Testis (tissue), 3 donors: ENCODE data around the gene QRFP. TPM values are rescaled to one million over a fixed set of nuclear protein-coding genes. Genes with fewer than 3 reads are reported as not detected.

Experiments
- DNase-seq: peaks from one replicate; pipeline ENCODE4 v3.0.0-alpha.2; 2019
- H3K27ac ChIP-seq, 2 donors: fragments of 200-600 bp; sonication (generic); one replicate each; pipeline ENCODE4 v1.5.1; 2019
- H3K27me3 ChIP-seq: fragments of 200-600 bp; sonication (generic); one replicate; pipeline ENCODE4 v1.5.1; 2019
- H3K36me3 ChIP-seq: fragments of 200-600 bp; sonication (generic); one replicate; pipeline ENCODE4 v1.5.1; 2017; ENCODE audit warnings: low read depth; ENCODE audit errors: missing control alignments
- H3K4me1 ChIP-seq: fragments of 200-600 bp; sonication (generic); one replicate; pipeline ENCODE4 v1.5.1; 2019
- H3K4me3 ChIP-seq, 2 donors: fragments of 200-600 bp; sonication (generic); one replicate each; pipeline ENCODE4 v1.5.1; 2017 to 2019
- H3K9me3 ChIP-seq: fragments of 200-600 bp; sonication (generic); one replicate; pipeline ENCODE4 v1.5.1; 2017
- CTCF ChIP-seq, 3 experiments: fragments of 450-650 bp in 2 of 3; fragments of 200-600 bp in 1 of 3; sonication (generic) in 1 of 3; IDR thresholded peaks; one replicate each; pipeline ENCODE4 v1.5.1; 2016 to 2019; ENCODE audit warnings: antibody characterized with exemption in 3 of 3, mild to moderate bottlenecking in 2 of 3, moderate library complexity in 1 of 3
- POLR2A ChIP-seq: fragments of 450-650 bp; IDR thresholded peaks from one replicate; pipeline ENCODE4 v1.6.1; 2017; ENCODE audit warnings: antibody characterized with exemption, mild to moderate bottlenecking, moderate library complexity
- whole genome bisulfite sequencing, 2 donors: methylation state at CpG; one replicate each; pipeline ENCODE4 v1.1.5; 2018; 5-methylcytosine and 5-hydroxymethylcytosine counted together
- intact Hi-C: fragments of 100-400 bp; cut with DNase I; formaldehyde crosslinking; loops from one replicate; pipeline ENCODE4 v1.15.1; 2023; ENCODE audit warnings: low total_unique reads
- polyA plus RNA-seq: library from polyadenylated mRNA; stranded (reverse); fragments of 350-450 nt; fragmentation: Illumina TruSeq; extraction: RNeasy Lipid Tissue Mini Kit (QIAGEN cat#74804); gene quantifications from one replicate; pipeline ENCODE4 v1.2.3, GENCODE V29; 2014; ENCODE audit warnings: low read depth, low replicate concordance; ENCODE audit not compliant: insufficient read depth
- total RNA-seq, 2 donors: library from RNA; depleted of rRNA; stranded (reverse); fragments of >200 nt; gene quantifications; one replicate each; pipeline ENCODE4 v1.2.3, GENCODE V29; 2016

The QRFP gene
- total and polyA plus RNA-seq, 3 donors from 2014 or later: 0.24 TPM; not detected in 2

- Histone ChIP-seq H3K4me1 (peaks cover 17% of the 10 kb centered on the region), H3K9me3 (no peaks in the 10 kb centered on the region), H3K27ac (no peak overlapping the region), H3K27me3 (no peaks in the 10 kb centered on the region), H3K4me3 (no peak overlapping the region), H3K36me3 (no peaks in the 10 kb centered on the region)
- intact Hi-C loops: no loop called here
- TF ChIP-seq CTCF (IDR thresholded peaks at IDR 0.05): no peak
- TF ChIP-seq POLR2A: no peak
- no peak for DNase-seq
- 84 to 89% methylated on average over 18 to 26 of the region's 34 CpGs for WGBS, 2 donors
These were observed 20.8 kb upstream of the QRFP start for GRCh38 chr9:130917168-130917960.

DNA sequence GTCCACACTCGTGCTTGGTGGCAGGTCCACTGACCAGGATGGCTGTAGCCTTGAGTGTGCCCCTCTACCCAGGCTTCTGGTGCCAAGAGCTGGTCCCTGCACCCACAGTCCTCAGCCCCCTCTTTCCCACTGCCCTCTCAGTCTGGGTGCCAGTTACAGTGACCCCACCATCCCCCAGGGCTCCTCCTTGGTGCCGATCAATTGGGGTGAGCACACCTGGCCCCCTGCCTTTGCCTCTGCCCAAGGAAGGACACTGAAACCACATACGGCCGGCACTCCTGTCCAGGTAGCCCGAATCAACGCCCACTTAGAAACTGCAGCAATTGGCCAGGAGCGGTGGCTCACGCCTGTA, 18.5 kb upstream of the QRFP start:
- 83 to 89% methylated on average over 4 to 8 of the region's 8 CpGs for WGBS, 2 donors
- H3K27ac ChIP-seq: no peak overlapping the region
- no peak for TF ChIP-seq POLR2A
- DNase-seq: no peak
- no peaks in the 10 kb centered on the region for H3K36me3 ChIP-seq
- H3K4me1 ChIP-seq: no peaks in the 10 kb centered on the region
- H3K27me3 ChIP-seq: no peaks in the 10 kb centered on the region
- no peaks in the 10 kb centered on the region for H3K9me3 ChIP-seq
- no peak overlapping the region for H3K4me3 ChIP-seq
- intact Hi-C loops: no loop called here

DNA sequence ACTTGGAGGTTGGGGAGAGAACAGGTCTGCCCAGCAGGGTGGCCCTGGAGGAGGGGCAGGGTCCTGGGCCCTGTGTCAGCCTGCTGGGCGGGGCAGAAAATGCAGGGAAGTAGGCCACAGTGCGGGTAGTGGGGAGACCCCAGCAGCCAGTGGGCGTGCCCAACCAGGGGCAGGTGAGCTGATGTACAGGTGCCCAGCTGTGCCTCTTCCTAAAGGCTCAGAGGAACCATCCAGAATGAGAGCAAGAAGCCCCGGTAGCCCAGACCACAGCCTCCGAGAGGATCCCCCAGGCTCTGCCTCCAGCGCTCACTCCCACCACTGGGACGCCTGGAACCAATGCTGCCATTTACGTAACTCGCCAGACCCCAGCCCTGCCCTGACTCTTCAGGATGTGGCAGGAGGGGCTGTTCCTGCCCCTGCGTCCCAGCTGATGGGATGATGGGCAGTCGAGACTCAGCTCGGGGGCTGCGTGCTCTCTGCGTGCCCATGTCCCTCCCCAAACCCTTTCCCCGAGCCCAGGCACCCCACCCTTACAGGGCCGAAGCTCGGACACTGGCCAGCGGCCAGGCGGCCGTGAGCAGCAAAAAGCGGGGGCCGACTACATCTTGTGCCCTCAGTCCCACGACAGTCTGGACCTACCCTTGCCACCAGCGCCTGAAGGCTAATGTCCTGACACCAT, 17.9 kb upstream of the QRFP start:
- Histone ChIP-seq H3K9me3 (no peaks in the 10 kb centered on the region), H3K27ac (no peak overlapping the region), H3K36me3 (no peaks in the 10 kb centered on the region), H3K27me3 (no peaks in the 10 kb centered on the region), H3K4me1 (no peaks in the 10 kb centered on the region), H3K4me3 (no peak overlapping the region)
- TF ChIP-seq CTCF (IDR thresholded peaks at IDR 0.05) (no peak), POLR2A (no peak)
- intact Hi-C loops: no loop called here
- WGBS, 2 donors: 78 to 80% methylated on average over 14 to 24 of the region's 24 CpGs
- DNase-seq: no peak

DNA sequence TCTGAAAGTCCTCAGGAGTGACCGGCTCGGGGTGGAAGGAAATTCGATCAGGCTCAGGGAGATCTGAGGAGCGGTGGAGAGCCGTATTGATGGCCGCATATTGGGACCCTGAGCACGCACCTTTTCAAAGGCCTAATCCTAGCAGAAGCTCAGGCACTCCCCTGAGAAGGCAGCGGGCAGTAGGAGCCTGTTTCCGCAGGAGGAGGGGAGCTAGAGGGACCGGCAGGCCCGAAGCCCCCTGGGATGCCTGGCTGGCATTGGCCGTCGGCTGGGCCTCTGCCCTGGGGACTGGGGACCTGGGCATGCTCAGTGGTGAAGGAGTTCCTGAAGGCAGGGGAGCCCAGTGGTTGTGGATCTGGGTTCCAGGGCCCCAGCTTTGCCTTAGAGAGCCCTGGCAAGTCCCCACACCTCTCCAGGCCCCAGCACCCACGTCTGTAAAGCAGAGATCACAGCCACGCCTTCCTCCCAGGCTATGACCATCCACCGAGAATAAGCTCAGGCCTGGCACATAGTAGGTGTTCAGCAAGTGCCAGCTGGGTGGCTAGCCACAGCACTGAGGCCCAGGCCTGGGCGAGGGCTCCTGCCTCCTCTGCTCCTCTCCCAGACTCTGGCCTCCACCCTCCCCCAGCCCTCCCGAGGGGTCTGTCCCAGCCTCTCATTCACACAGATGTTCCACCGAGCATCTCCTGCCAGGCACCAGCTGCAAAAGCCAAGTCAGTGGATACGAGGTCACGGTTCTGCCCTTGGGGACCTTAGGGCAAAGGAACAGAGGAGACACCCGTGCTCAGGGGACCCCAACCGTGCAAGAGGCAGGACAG, 17.2 kb upstream of the QRFP start:
- WGBS, 2 donors: 75 to 80% methylated on average over 13 to 23 of the region's 23 CpGs

More for the DNA sequence above, 17.2 kb upstream of the QRFP start:
- no peak overlapping the region for H3K4me3 ChIP-seq
- TF ChIP-seq POLR2A (no peak), CTCF (IDR thresholded peaks at IDR 0.05) (no peak)
- H3K4me1 ChIP-seq: no peaks in the 10 kb centered on the region
- H3K9me3 ChIP-seq: no peaks in the 10 kb centered on the region
- intact Hi-C loops: no loop called here
- H3K36me3 ChIP-seq: no peaks in the 10 kb centered on the region
- no peaks in the 10 kb centered on the region for H3K27me3 ChIP-seq
- no peak overlapping the region for H3K27ac ChIP-seq
- no peak for DNase-seq
